ENCODE results near the gene PCF11.
"Not testable (repeated sequence)": the region's sequence is repeated elsewhere in the genome, so short reads cannot be mapped to it uniquely, and the experiment has no call there.

Gene PCF11

DNA sequence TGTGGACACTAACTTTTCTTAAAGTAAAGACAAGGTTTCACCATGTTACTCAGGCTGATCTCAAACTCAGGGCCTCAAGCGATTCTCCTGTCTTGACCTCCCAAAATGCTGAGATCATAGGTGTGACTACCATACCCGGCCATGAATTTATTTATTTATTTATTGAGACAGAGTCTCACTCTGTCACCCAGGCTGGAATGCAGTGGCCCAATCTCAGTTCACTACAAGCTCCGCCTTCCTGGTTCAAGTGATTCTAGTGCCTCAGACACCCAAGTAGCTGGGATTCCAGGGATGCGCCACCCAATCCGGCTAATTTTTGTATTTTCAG lies 29.7 kb upstream of the PCF11 start:
- DNase-seq (ENCODE audit: low read depth), result no peak
- no peak overlapping the region for H3K4me3 ChIP-seq (ENCODE audit: control insufficient read depth, low read depth, low read length)
- TF ChIP-seq, protein P1, sequence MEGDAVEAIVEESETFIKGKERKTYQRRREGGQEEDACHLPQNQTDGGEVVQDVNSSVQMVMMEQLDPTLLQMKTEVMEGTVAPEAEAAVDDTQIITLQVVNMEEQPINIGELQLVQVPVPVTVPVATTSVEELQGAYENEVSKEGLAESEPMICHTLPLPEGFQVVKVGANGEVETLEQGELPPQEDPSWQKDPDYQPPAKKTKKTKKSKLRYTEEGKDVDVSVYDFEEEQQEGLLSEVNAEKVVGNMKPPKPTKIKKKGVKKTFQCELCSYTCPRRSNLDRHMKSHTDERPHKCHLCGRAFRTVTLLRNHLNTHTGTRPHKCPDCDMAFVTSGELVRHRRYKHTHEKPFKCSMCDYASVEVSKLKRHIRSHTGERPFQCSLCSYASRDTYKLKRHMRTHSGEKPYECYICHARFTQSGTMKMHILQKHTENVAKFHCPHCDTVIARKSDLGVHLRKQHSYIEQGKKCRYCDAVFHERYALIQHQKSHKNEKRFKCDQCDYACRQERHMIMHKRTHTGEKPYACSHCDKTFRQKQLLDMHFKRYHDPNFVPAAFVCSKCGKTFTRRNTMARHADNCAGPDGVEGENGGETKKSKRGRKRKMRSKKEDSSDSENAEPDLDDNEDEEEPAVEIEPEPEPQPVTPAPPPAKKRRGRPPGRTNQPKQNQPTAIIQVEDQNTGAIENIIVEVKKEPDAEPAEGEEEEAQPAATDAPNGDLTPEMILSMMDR (IDR thresholded peaks at IDR 0.05; ENCODE audit: control insufficient read depth, insufficient read depth, low read depth, low read length, missing control alignments), result no peak

DNA sequence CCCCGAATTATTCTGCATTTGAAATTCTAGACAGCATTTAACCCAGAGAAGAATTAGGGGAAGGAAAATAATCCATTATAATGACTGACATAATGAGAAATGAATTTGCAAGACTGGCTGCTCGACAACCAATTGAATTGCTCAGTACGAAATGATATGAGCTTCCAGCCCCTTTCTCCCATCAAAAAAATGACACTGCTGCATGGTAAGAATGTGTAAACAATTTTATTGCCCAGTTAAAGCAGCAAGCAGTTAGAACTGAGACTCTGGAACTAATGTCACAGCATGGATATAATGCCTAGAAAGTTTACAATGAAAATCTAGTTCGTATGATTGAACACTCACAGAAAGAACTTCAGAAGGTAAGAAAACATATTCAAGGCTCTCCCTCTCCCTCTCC lies 24.7 kb upstream of the PCF11 start:
- H3K4me3 ChIP-seq (ENCODE audit: control insufficient read depth, low read depth, low read length), result no peak overlapping the region
- DNase-seq (ENCODE audit: low read depth), result no peak
- TF ChIP-seq, protein P1 (IDR thresholded peaks at IDR 0.05; ENCODE audit: control insufficient read depth, insufficient read depth, low read depth, low read length, missing control alignments), result no peak

DNA sequence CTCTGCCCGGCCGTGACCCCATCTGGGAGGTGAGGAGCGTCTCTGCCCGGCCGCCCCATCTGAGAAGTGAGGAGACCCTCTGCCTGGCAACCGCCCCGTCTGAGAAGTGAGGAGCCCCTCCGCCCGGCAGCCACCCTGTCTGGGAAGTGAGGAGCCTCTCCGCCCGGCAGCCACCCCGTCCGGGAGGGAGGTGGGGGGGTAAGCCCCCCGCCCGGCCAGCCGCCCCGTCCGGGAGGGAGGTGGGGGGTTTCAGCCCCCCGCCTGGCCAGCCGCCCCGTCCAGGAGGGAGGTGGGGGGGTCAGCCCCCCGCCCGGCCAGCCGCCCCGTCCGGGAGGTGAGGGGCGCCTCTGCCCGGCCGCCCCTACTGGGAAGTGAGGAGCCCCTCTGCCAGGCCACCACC lies 23.7 kb upstream of the PCF11 start:
- not testable (repeated sequence) for H3K4me3 ChIP-seq (ENCODE audit: control insufficient read depth, low read depth, low read length); DNase-seq (ENCODE audit: low read depth)

DNA sequence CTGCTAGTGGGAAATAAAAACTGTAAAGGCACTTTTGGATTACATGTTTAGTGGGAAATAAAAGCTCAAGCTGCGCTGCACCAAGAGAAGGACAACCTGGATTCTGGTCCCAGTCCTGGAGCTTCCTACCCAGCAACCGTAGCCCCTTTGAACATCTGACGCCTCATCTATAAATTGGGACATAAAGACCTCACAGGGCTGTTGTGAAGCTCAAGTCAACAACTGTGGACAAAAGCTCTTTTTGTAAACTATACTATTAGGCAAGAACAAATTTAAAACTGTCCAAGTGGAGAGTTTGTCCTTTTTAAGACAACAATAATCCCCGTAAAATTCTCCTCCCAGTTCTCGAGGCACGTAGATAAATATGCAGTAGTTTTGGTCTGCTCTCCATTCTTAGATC lies 17.6 kb upstream of the PCF11 start:
- TF ChIP-seq, protein P1 (IDR thresholded peaks at IDR 0.05; ENCODE audit: control insufficient read depth, insufficient read depth, low read depth, low read length, missing control alignments), result no peak
- no peak for DNase-seq (ENCODE audit: low read depth)
- H3K4me3 ChIP-seq (ENCODE audit: control insufficient read depth, low read depth, low read length), result no peak overlapping the region

DNA sequence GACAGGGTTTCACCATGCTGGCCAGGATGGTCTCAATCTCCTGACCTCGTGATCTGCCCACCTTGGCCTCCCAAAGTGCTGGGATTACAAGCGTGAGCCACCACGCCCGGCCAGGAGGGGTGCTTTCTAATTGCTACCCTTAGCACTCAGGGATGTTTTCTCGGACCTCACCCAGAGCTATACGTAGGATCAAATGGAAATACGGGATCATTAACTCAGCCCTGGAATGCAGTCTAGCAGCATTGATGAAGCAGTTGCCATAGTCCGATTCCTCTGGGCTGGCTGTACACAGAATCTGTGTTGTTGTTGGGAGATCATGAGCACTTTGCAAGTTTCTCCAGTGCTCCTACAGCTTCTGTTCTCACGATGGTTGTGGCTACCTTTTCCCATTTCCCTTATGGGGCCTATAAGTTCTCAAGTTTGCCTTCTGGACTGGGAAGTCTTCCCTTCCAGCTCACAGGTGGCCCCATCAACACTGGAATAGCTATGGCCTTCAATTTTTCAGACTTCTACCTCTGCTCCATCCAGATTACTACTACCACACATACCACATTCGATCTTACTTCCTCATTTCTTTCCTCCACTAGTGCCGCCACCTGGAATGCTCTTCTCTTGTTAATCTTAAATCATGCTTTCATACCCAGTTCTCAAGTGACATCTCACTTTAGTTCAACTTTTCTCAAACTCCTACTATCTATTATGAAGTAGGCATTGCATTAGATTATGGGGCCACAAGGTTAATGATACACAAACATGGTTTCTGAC lies 16.1 kb upstream of the PCF11 start:
- no peak for DNase-seq (ENCODE audit: low read depth)
- TF ChIP-seq, protein P1 (IDR thresholded peaks at IDR 0.05; ENCODE audit: control insufficient read depth, insufficient read depth, low read depth, low read length, missing control alignments), result no peak
- no peak overlapping the region for H3K4me3 ChIP-seq (ENCODE audit: control insufficient read depth, low read depth, low read length)

DNA sequence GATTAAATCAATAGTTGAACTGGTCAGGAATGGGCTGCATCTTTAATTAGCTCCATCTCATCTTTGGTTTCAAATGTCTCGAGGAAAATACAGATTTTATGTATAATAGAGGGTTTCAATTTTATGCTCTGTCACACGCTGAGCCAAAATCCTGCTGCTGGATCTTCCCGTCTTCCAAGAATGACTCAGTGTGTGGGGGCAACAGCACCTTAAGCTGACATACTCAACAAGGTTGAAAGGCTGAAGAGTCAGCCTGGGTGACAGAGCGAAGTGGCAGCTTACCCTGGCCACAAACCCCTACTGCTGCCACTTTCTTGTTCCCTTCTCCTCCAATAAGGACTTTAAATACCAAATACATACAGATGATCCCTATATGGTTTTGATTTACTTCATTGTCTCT lies 9.0 kb upstream of the PCF11 start:
- H3K4me3 ChIP-seq (ENCODE audit: control insufficient read depth, low read depth, low read length), result no peak overlapping the region
- DNase-seq (ENCODE audit: low read depth), result no peak
- TF ChIP-seq, protein P1 (IDR thresholded peaks at IDR 0.05; ENCODE audit: control insufficient read depth, insufficient read depth, low read depth, low read length, missing control alignments), result no peak

DNA sequence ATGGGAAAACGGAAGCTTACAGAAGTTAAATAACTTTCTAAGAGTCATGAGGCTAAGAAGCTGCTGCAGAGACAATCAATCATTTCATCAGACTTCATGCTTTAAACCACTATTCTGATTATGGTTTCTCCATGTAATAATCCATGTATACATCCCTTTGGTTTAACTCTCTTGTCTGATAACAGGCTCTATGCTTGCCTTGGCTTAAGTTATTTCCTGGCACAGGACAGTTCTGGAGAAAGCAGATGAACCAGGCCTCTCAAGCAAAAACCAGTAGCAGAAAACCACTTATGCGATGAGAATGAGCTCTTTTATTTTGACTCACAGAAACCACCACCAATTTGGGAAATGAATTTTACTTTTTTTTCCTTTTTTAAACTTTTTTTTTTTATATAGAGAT lies 6.5 kb upstream of the PCF11 start:
- no peak overlapping the region for H3K4me3 ChIP-seq (ENCODE audit: control insufficient read depth, low read depth, low read length)
- DNase-seq (ENCODE audit: low read depth), result no peak
- TF ChIP-seq, protein P1 (IDR thresholded peaks at IDR 0.05; ENCODE audit: control insufficient read depth, insufficient read depth, low read depth, low read length, missing control alignments), result no peak
